ENCODE measurements around the gene SLC36A4.

SLC36A4 gene

GRCh38 chr11:93221539-93221938 lies 23.7 kb upstream of the SLC36A4 start:
- ATAC-seq (ENCODE audit: low read depth): no peak
- TF ChIP-seq, protein P1, sequence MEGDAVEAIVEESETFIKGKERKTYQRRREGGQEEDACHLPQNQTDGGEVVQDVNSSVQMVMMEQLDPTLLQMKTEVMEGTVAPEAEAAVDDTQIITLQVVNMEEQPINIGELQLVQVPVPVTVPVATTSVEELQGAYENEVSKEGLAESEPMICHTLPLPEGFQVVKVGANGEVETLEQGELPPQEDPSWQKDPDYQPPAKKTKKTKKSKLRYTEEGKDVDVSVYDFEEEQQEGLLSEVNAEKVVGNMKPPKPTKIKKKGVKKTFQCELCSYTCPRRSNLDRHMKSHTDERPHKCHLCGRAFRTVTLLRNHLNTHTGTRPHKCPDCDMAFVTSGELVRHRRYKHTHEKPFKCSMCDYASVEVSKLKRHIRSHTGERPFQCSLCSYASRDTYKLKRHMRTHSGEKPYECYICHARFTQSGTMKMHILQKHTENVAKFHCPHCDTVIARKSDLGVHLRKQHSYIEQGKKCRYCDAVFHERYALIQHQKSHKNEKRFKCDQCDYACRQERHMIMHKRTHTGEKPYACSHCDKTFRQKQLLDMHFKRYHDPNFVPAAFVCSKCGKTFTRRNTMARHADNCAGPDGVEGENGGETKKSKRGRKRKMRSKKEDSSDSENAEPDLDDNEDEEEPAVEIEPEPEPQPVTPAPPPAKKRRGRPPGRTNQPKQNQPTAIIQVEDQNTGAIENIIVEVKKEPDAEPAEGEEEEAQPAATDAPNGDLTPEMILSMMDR (IDR thresholded peaks at IDR 0.05; ENCODE audit: poor library complexity, severe bottlenecking): no peak
- no peak for DNase-seq (ENCODE audit: low spot score)
- Histone ChIP-seq H3K27ac (ENCODE audit: poor library complexity, severe bottlenecking) (no peak overlapping the region), H3K4me1 (ENCODE audit: insufficient read depth, poor library complexity, severe bottlenecking) (no peaks in the 10 kb centered on the region), H3K27me3 (ENCODE audit: insufficient read depth, poor library complexity, severe bottlenecking) (no peaks in the 10 kb centered on the region), H3K9me3 (ENCODE audit: severe bottlenecking) (no peaks in the 10 kb centered on the region), H3K4me3 (ENCODE audit: severe bottlenecking) (no peak overlapping the region), H3K36me3 (ENCODE audit: low read depth) (no peaks in the 10 kb centered on the region)

DNA sequence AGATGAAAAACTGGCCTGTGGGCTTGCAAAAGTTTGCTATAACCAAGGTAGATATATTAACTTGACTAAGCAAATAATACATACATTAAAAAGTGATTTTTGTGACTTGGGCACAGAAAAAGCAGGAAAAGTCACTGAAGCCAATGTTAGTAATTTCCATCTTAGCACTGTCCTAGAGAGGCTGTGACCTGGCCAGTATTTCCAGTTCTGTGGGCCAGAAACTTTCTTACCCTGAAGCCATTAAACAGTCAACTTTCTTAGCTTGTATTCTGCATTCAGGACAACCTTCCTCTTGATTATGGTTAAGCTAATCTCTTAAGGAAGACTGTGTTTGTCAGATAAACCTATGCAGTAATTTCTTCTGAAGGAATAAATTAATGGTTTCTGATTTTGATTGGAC lies 22.3 kb upstream of the SLC36A4 start:
- Histone ChIP-seq H3K9me3 (ENCODE audit: severe bottlenecking) (no peaks in the 10 kb centered on the region), H3K36me3 (ENCODE audit: low read depth) (no peaks in the 10 kb centered on the region), H3K4me3 (ENCODE audit: severe bottlenecking) (no peak overlapping the region), H3K27ac (ENCODE audit: poor library complexity, severe bottlenecking) (no peak overlapping the region), H3K27me3 (ENCODE audit: insufficient read depth, poor library complexity, severe bottlenecking) (no peaks in the 10 kb centered on the region), H3K4me1 (ENCODE audit: insufficient read depth, poor library complexity, severe bottlenecking) (no peaks in the 10 kb centered on the region)
- ATAC-seq (ENCODE audit: low read depth) (no peak), DNase-seq (ENCODE audit: low spot score) (no peak)
- TF ChIP-seq, protein P1 (IDR thresholded peaks at IDR 0.05; ENCODE audit: poor library complexity, severe bottlenecking): no peak

GRCh38 chr11:93219440-93219839 lies 21.6 kb upstream of the SLC36A4 start:
- DNase-seq (ENCODE audit: low spot score) (no peak), ATAC-seq (ENCODE audit: low read depth) (no peak)
- H3K27me3 ChIP-seq (ENCODE audit: insufficient read depth, poor library complexity, severe bottlenecking): no peaks in the 10 kb centered on the region
- no peak overlapping the region for H3K27ac ChIP-seq (ENCODE audit: poor library complexity, severe bottlenecking)
- H3K4me1 ChIP-seq (ENCODE audit: insufficient read depth, poor library complexity, severe bottlenecking): no peaks in the 10 kb centered on the region
- no peak overlapping the region for H3K4me3 ChIP-seq (ENCODE audit: severe bottlenecking)
- H3K36me3 ChIP-seq (ENCODE audit: low read depth): no peaks in the 10 kb centered on the region
- TF ChIP-seq, protein P1 (IDR thresholded peaks at IDR 0.05; ENCODE audit: poor library complexity, severe bottlenecking): no peak
- no peaks in the 10 kb centered on the region for H3K9me3 ChIP-seq (ENCODE audit: severe bottlenecking)

DNA sequence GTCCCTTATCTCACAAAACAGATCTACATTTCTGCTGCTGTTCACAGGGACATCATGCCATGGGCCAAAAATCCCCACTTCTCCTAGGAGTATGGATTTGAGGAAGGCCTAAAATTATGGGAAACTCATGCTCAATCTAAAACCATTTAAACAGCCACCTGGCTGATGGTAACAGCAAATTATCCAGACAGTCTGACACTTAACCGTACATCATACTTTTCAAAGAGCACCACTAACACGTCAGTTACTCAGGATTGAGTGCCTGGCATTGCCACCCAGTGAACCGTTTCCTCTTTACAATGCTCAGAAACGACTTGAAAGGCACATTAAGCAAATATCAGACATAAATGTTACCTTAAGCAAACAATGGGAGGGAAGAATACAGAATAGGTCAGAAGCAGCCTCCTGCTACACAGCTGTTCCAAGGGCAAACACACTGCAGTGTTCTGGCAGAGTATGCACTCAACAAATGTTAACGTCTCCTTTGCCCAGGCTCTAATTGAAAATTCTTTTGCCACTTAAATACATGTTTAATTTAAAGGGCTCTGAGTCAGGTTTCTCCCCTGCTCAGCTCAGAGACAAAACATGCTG lies 18.8 kb upstream of the SLC36A4 start:
- Histone ChIP-seq H3K27ac (ENCODE audit: poor library complexity, severe bottlenecking) (no peak overlapping the region), H3K4me1 (ENCODE audit: insufficient read depth, poor library complexity, severe bottlenecking) (no peaks in the 10 kb centered on the region), H3K36me3 (ENCODE audit: low read depth) (no peaks in the 10 kb centered on the region), H3K27me3 (ENCODE audit: insufficient read depth, poor library complexity, severe bottlenecking) (no peaks in the 10 kb centered on the region), H3K4me3 (ENCODE audit: severe bottlenecking) (no peak overlapping the region), H3K9me3 (ENCODE audit: severe bottlenecking) (no peaks in the 10 kb centered on the region)
- no peak for DNase-seq (ENCODE audit: low spot score)
- TF ChIP-seq, protein P1 (IDR thresholded peaks at IDR 0.05; ENCODE audit: poor library complexity, severe bottlenecking): no peak
- ATAC-seq (ENCODE audit: low read depth): no peak

- Histone ChIP-seq H3K27me3 (ENCODE audit: insufficient read depth, poor library complexity, severe bottlenecking) (no peaks in the 10 kb centered on the region), H3K4me1 (ENCODE audit: insufficient read depth, poor library complexity, severe bottlenecking) (no peaks in the 10 kb centered on the region), H3K27ac (ENCODE audit: poor library complexity, severe bottlenecking) (no peak overlapping the region), H3K9me3 (ENCODE audit: severe bottlenecking) (no peaks in the 10 kb centered on the region), H3K36me3 (ENCODE audit: low read depth) (no peaks in the 10 kb centered on the region), H3K4me3 (ENCODE audit: severe bottlenecking) (no peak overlapping the region)
- ATAC-seq (ENCODE audit: low read depth): no peak
- TF ChIP-seq, protein P1 (IDR thresholded peaks at IDR 0.05; ENCODE audit: poor library complexity, severe bottlenecking): no peak
- no peak for DNase-seq (ENCODE audit: low spot score)
These were observed 15.8 kb upstream of the SLC36A4 start for GRCh38 chr11:93213622-93214021.

All from RWPE2 (cell line).